ENCODE measurements around the gene RDH8.

DNA sequence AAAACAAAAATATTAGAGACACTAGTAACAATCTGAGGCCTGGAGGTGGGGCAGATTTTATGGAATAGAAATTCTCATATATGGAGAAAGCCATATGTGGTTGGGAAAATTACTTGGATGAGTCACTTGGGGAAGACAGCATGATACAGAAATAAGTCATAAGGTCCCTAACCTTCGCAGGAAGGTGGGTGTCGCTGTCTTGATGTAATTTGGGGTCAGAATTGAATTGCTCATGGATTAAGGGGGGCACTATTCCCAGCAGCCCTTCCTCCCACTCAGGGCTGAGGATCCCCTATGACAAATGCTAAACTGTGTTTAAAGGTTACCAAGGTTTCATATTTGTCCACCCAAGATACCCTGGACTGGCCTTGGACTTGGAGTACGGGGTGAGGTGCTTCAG lies 5.0 kb downstream of the RDH8 start:
- no peak for TF ChIP-seq CTCF (IDR thresholded peaks at IDR 0.05)
- no peak for TF ChIP-seq POLR2A (IDR thresholded peaks at IDR 0.05)
